GM19455 (cell line): Measurements from ENCODE around the gene PSG2.
"Not testable (repeated sequence)": the region's sequence is repeated elsewhere in the genome, so short reads cannot be mapped to it uniquely, and the experiment has no call there.

Source experiments
- ATAC-seq: cut with Tn5 transposase; IDR thresholded peaks from one replicate; pipeline ENCODE4 v1.9.1; 2021; ENCODE audit not compliant: unreplicated experiment

PSG2 gene

DNA sequence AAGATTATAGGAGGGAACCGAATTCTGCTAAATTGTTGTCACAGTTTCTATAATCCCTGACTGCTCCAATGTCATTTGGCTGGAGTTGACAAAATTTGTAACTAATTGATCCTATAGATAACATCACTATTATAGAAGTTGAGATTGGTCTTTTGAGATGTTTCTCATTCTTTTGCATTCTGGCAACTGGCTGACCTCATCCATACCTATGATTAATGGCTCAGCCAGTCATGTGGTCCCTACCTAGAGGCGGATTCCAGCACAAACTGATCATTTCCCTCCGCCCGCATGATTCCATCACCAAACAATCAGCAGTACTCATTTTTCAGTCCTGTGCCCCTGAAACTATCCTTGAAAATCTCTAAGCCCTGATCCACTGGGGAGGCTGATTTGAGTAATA, 4.2 kb downstream of the PSG2 start:
- no peak for ATAC-seq

DNA sequence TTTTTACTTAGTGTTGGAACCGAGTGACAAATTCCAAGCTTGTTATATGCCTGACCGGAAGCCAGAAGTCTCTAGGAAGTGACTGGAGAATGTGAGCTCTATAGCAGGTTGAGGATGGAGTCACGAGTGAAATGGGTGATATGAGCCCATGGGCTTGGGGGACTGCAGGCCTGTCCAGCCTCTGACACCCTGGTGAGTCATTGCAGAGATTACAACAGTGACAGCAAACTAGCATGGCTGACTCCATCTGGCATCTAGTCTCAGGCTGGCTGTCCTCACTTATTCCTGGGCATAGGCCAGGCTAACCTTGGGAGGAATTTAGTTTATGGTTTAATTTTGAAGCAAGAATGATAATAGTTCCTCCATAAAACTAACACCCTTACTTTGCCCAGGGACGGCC, 4.6 kb downstream of the PSG2 start:
- ATAC-seq, result not testable (repeated sequence)

DNA sequence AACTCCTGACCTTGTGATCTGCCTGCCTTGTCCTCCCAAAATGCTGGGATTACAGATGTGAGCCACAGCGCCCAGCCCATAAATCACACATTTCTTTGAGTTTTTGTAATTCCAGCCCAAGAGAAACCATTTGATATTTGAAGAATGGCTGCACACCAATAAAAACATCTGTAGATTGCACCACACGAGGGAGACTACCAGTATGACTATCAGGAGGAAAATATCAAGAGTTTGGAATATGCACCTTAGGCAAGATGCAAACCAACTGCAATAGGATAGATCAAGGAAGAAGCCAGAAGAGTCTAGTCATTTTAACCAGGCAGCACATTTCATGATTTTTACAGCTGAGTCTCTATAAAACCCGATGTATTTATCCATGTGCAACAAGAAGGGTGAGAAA, 20.1 kb downstream of the PSG2 start:
- ATAC-seq, result not testable (repeated sequence)

DNA sequence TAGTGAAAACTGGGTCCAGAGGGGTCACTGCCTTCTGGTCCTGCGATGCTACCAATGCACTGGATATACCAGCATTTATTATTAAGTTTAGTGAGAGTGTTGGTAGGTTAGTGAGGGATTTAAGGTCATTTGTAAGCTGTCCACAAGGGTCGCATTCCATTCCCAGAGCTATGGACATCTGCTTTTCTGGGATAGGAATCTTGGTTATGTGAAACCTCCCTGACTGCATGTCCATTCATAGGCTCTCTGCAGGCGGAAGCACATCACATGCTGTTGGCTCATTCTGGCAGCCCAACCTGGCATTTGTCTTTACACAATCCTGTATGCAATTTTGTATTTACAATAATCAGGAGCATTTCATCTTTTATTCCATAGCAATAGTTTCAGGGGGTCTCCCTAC, 21.2 kb downstream of the PSG2 start:
- not testable (repeated sequence) for ATAC-seq

DNA sequence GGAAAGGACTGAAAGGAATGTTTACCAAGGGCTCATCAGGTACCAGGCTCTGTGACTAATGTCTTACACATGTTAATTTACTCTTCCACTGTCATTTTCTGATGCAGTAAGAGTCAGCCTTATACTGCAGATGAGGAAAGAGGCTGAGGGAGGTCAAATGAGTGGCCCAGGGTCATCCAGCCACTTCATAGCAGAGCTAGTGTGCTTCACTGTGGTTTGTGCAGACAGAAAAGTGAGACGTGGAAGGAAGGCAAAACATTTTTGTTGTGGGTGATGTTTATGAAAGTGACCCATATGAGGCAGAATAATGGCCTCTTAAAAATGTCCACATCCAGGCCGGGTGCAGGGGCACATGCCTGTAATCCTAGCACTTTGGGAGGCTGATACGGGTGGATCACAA, 22.2 kb downstream of the PSG2 start:
- ATAC-seq, result not testable (repeated sequence)

DNA sequence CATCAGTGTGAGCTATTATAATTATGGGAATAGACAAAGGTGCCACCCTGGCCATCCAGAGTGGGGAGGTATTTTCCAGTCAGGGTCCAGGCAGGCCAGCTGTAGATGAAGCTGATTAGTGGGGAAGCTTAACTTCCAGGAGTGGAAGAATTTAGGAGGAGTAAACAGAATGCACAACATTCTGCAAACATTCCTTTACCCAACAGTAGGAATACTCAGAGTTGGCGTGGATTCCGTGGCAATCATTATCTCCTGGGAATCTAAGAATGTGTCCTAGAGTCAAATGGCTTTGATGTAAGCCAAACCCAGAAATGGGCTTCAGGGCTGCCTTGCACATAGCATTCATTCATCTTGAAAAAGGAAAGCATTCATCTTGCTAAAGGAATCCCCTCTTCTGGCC, 23.0 kb downstream of the PSG2 start:
- not testable (repeated sequence) for ATAC-seq

DNA sequence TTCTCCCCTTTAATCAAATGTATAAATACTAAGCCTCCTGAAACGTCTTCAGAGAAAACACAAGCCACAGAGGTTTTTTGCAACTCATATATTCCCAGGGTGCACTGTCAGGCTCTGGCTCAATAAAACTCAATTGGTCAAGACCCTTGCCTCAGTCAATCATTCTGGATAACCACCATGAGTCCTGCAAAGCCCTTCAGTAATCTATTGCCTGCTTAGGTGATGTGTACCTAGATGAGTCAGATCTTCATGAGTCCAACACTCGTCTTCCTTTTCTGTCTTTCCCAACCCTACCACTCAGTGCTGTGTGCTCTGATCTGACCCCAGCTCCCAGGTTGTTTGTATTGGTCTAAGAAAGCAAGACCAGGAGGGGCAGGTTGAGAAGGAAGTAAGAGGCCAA, 24.1 kb downstream of the PSG2 start:
- not testable (repeated sequence) for ATAC-seq

DNA sequence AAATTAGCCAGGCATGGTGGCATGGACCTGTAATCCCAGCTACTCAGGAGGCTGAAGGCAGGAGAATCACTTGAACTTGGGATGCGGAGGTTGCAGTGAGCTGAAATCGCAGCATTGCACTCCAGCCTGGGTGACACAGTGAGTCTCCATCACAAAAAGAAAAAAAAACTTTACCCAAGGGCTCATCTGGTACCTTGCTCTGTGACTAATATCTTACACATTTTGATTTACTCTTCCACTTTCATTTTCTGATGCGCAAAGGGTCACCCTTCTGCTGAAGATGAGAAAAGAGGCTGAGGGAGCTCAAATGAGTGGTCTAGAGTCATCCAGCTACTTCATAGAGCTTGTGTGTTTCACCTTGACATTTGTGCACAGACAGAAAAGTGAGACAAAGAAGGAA, 34.5 kb downstream of the PSG2 start:
- not testable (repeated sequence) for ATAC-seq

DNA sequence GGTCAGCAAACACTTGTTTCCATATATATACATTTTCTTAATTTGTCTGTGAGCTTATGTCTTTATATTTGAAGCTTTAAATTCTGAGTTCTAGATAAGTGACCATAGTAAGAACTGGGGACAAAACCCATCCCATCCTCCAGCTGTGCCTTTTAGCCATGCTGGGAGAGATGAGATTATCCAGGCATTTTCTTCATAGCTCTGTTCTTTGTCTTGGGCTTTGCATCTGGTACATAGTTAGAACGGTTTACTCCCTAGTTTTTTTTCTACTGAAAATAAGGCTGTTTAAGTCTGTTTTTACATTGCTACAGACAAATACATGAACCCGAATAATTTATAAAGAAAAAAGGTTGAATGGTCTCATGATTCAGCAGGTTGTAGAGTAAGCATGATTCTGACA, 35.9 kb downstream of the PSG2 start:
- ATAC-seq, result not testable (repeated sequence)

DNA sequence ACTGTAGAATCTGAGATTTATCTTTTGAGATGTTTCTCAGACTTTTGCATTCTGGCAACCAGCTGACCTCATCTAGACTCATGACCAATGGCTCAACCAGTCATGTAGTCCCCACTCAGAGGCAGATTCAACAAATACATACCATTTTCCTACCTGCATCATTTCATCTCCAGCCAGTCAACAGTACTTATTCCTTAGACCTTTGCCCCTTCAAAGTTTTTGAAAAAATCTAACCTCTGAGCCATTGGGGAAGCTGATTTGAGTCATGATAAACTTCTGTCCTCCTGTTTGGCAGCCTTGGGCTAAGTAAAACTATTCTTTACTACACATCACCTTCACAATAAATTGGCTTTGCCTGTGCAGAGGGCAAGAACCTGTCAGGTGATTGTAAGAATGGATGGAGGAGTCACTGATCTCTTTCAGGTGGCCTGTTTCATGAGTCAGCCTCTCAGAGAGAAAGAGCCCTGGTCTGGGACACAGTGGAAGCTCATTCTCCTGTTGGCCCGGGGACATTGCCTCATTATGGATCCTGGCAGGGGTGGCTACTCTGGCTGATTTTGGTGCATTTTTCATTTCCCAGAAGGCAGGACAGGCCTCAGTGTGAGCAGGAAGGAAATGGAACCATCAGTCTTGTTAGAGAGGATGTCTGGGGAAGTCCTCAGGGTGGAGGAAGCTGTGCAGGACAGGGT, 38.9 kb downstream of the PSG2 start:
- ATAC-seq, result not testable (repeated sequence)

DNA sequence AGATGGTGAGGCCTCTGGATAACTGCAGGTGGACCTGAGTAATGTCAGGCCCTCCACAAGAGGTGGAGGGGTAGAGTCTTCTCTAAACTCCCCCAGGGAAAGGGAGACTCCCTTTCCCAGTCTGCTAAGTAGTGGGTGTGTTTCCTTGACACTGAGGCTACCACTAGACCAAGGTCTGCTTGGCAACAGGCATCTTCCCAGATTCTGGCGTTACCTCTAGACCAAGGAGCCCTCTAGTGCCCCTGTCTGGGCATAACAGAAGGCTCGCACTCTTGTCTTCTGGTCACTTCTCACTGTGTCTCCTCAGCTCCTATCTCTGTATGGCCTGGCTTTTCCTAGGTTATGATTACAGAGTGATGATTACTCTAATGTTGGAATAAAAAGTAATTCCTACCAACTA, 50.9 kb downstream of the PSG2 start:
- ATAC-seq, result not testable (repeated sequence)

DNA sequence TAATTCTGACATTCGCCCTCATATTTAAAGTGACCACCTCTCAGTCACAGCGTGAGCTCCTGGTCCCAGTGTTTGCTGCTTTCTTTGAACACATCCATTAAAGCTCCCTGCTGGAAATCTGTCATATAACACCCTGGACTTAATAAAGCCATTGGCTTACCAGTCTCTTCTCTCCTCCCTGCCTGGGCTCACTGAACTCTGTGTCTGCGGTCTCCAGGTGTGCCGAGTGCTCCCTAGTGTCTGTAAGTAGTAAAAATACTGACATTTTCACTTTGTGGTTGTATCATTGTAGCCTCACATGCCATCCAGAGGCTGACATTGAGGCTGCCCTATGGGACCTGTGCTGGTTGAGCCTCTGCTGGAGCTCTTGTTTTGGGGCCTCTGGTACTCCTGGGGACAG, 53.6 kb downstream of the PSG2 start:
- no peak for ATAC-seq

DNA sequence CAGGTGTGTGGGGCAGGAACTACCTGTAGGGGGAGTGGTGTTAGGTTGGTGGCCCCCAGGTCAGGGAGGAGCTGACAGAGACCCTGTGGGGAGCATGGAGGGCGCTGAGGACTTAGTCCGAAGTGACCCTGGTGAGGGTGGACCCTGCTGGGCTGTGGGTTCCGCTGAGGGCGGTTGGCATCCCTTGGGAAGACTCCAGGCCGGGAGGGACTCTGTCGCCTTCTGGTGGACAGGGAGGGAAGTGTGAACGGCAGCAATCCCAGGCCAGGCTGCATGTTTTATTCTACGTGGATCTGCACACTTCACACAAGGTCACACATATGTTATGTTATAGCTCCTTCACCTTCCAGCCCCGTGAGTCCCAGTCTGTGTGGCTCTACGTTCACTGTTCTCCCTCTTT, 54.5 kb downstream of the PSG2 start:
- not testable (repeated sequence) for ATAC-seq

DNA sequence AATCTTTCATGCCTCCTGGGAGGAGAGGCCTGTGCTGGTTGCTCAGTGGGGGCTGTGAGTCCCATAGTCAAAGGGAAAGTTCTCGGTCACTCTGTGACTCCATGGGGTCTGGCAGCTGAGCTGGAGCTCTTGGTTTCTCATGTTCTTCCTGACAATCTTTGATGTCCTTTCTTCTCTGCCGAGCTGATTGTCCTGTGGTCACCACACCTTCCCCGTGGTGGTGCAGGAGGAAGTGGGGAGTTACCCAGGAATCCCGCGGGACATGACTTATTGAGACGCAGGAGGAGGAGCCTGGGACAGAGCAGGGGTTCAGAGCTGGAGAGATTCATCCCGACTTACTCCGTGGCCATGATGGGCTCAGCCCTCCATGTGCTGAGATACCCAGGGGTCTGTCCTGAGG, 55.4 kb downstream of the PSG2 start:
- not testable (repeated sequence) for ATAC-seq

DNA sequence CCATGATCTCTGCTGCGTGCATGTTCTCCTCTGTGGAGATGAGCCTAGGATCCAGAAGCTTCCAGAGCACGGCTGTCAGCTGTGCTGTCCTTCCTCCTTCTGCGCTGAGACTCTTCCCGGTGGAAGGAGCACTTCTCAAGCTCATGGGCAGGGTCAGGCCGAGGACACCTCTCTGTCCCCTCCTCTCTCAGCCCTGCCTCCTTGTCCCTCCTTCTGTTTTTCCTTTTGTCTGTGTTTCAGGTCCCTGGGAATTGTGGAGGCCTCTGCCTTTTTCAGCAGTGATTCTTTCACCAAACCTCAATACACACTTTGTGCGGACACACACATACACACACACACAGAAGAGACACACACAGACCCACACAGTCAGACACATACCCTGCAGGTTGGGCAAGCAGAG, 56.1 kb downstream of the PSG2 start, which contains the start of gene PSG11:
TSS of gene PSG11 (minus strand) at position 101 of the 400 bp plus-strand sequence. CDS start at position 4, 97 bp downstream.
- ATAC-seq, result not testable (repeated sequence)

DNA sequence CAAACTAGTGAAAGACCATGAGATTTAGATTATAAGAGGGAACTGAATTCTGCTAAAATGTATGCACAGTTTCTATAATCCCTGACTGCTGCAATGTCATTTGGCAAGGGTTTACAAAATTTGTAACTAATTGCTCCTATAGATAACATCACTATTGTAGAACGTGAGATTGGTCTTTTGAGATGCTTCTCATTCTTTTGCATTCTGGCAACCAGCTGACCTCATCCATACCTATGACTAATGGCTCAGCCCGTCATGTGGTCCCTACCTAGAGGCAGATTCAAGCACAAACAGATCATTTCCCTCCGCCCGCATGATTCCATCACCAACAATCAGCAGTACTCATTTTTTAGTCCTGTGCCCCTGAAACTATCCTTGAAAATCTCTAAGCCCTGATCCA, 60.4 kb downstream of the PSG2 start:
- ATAC-seq, result not testable (repeated sequence)

DNA sequence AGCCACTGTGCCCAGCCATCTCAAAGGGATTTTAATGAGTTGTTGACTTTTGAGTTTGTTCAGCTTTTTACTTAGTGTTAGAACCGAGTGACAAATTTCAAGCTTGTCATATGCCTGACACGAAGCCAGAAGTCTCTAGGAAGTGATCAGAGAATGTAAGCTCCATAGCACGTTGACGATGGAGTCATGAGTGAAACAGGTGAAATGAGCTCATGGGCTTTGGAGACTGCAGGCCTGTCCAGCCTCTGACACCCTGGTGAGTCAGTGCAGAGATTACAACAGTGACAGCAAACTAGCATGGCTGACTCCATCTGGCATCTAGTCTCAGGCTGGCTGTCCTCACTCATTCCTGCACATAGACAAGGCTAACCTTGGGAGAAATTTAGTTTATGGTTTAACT, 60.9 kb downstream of the PSG2 start:
- not testable (repeated sequence) for ATAC-seq

DNA sequence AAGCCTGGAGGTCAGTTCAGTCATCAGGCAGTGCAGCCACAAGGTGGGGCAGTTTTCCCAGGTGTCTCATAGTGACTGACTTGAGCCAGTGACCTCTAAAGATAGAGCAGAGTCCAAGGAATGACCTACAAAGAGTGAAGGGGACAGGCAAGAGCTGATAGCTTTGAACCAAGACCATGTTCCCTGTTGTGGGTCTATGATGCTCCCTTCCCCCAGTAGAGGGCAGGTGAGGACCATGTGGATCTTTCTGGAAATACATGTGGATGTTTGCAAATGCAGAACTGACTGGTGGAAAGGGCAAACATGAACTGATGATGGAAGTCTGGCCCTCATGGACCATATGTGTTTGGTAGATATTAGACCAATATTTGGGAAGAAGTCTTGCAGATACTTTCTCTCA, 62.9 kb downstream of the PSG2 start:
- ATAC-seq, result not testable (repeated sequence)
